ENCODE data around the gene PCSK2. TPM values are rescaled to one million over a fixed set of nuclear protein-coding genes. Genes with fewer than 3 reads are reported as not detected.

The PCSK2 gene
- total and polyA plus RNA-seq, 4 donors, result 0.51 to 9.8 (median 1.5) TPM

DNA sequence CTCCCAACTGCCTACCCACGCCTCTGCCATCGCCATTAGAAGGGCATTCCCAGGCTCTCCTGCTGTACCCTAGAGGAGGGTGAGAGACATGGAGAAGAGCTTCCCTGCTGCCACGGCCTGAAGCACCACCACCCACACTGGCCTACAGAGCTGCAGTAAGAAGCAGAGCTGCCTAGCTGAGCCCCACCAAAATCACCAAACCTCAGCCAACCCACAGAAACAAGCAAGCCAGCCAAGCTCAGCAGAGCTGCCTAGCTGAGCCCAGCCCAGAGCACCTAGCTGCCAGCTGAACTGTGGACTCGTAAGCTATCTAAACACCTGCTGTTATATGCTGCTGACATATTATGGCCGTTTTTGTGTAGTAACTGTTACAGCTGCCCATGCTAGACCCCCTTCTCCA lies 149.2 kb downstream of the PCSK2 start:
- TF ChIP-seq CTCF (IDR thresholded peaks at IDR 0.05; ENCODE audit: control extremely low read depth, extremely low read depth), result no peak
- 88 to 94% methylated on average over 5 of the region's 5 CpGs for WGBS, 2 donors
- ATAC-seq (ENCODE audit: insufficient read depth, low FRiP score), result no peak

GRCh38 chr20:17377231-17377630 lies 150.4 kb downstream of the PCSK2 start:
- no peak for TF ChIP-seq CTCF (IDR thresholded peaks at IDR 0.05; ENCODE audit: control extremely low read depth, extremely low read depth)
- H3K9ac ChIP-seq (ENCODE audit: insufficient read depth in 1 of 2, low read length in 2 of 2), result no peak overlapping the region
- peaks cover 0 to 2% (median 0%) of the 10 kb centered on the region in 3 donors for H3K27me3 ChIP-seq (ENCODE audit: control insufficient read depth in 3 of 3, insufficient read depth in 3 of 3, low read length in 2 of 3)
- no peak overlapping the region for H3K4me3 ChIP-seq
- WGBS, 2 donors, result 83 to 87% methylated on average over 3 of the region's 3 CpGs
- ATAC-seq (ENCODE audit: insufficient read depth, low FRiP score) (no peak), DNase-seq (no peak)
- no peaks in the 10 kb centered on the region for H3K9me3 ChIP-seq (ENCODE audit: control insufficient read depth in 4 of 4, insufficient read depth in 3 of 4, low read length in 3 of 4)
- H3K36me3 ChIP-seq (ENCODE audit: control insufficient read depth in 4 of 4, insufficient read depth in 4 of 4, low read length in 4 of 4), result no peaks in the 10 kb centered on the region
- H3K4me1 ChIP-seq (ENCODE audit: control insufficient read depth in 5 of 5, insufficient read depth in 5 of 5, low read length in 5 of 5), result no peaks in the 10 kb centered on the region
- no peak overlapping the region for H3K27ac ChIP-seq (ENCODE audit: low read depth in 1 of 2, low read length in 1 of 2)

More for the DNA sequence above, 149.2 kb downstream of the PCSK2 start:
- no peak for DNase-seq
- Histone ChIP-seq H3K4me3 (no peak overlapping the region), H3K27ac (ENCODE audit: low read depth in 1 of 2, low read length in 1 of 2) (no peak overlapping the region), H3K9ac (ENCODE audit: insufficient read depth in 1 of 2, low read length in 2 of 2) (no peak overlapping the region), H3K9me3 (ENCODE audit: control insufficient read depth in 4 of 4, insufficient read depth in 3 of 4, low read length in 3 of 4) (peaks cover 0 to 1% (median 0%) of the 10 kb centered on the region in 4 donors), H3K4me1 (ENCODE audit: control insufficient read depth in 5 of 5, insufficient read depth in 5 of 5, low read length in 5 of 5) (no peaks in the 10 kb centered on the region), H3K27me3 (ENCODE audit: control insufficient read depth in 3 of 3, insufficient read depth in 3 of 3, low read length in 2 of 3) (peaks cover 0 to 2% (median 0%) of the 10 kb centered on the region in 3 donors), H3K36me3 (ENCODE audit: control insufficient read depth in 4 of 4, insufficient read depth in 4 of 4, low read length in 4 of 4) (no peaks in the 10 kb centered on the region)

DNA sequence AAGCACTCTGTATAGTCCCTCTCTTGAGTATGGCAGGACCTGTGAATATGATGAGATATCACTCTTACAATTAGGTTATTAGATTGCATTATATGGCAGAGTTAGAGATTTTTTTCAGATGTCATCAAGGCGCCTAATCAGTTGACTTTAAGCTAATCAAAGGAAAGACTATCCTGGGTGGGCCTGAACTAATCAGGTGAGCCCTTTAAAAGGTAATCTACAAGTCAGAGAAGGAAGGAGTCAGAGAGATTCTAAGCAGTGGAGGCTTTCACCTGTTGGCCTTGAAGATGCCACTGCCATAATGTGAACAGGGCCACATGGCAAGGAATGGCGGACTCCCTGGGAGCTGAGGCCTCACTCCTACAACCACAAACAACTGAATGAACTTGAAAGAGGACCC lies 152.8 kb downstream of the PCSK2 start:
- Histone ChIP-seq H3K4me3 (no peak overlapping the region), H3K9ac (ENCODE audit: insufficient read depth in 1 of 2, low read length in 2 of 2) (no peak overlapping the region), H3K36me3 (ENCODE audit: control insufficient read depth in 4 of 4, insufficient read depth in 4 of 4, low read length in 4 of 4) (no peaks in the 10 kb centered on the region), H3K27me3 (ENCODE audit: control insufficient read depth in 3 of 3, insufficient read depth in 3 of 3, low read length in 2 of 3) (no peaks in the 10 kb centered on the region), H3K27ac (ENCODE audit: low read depth in 1 of 2, low read length in 1 of 2) (no peak overlapping the region), H3K4me1 (ENCODE audit: control insufficient read depth in 5 of 5, insufficient read depth in 5 of 5, low read length in 5 of 5) (no peaks in the 10 kb centered on the region), H3K9me3 (ENCODE audit: control insufficient read depth in 4 of 4, insufficient read depth in 3 of 4, low read length in 3 of 4) (no peaks in the 10 kb centered on the region)
- DNase-seq (no peak), ATAC-seq (ENCODE audit: insufficient read depth, low FRiP score) (no peak)
- no peak for TF ChIP-seq CTCF (IDR thresholded peaks at IDR 0.05; ENCODE audit: control extremely low read depth, extremely low read depth)
- 91 to 93% methylated on average over 2 of the region's 2 CpGs for WGBS, 2 donors

GRCh38 chr20:17380801-17381200 lies 154.0 kb downstream of the PCSK2 start:
- Histone ChIP-seq H3K9ac (ENCODE audit: insufficient read depth in 1 of 2, low read length in 2 of 2) (no peak overlapping the region), H3K36me3 (ENCODE audit: control insufficient read depth in 4 of 4, insufficient read depth in 4 of 4, low read length in 4 of 4) (no peaks in the 10 kb centered on the region), H3K9me3 (ENCODE audit: control insufficient read depth in 4 of 4, insufficient read depth in 3 of 4, low read length in 3 of 4) (no peaks in the 10 kb centered on the region), H3K4me1 (ENCODE audit: control insufficient read depth in 5 of 5, insufficient read depth in 5 of 5, low read length in 5 of 5) (no peaks in the 10 kb centered on the region), H3K27ac (ENCODE audit: low read depth in 1 of 2, low read length in 1 of 2) (no peak overlapping the region), H3K27me3 (ENCODE audit: control insufficient read depth in 3 of 3, insufficient read depth in 3 of 3, low read length in 2 of 3) (peaks cover 0 to under 1% (median 0%) of the 10 kb centered on the region in 3 donors), H3K4me3 (no peak overlapping the region)
- no peak for DNase-seq
- no peak for TF ChIP-seq CTCF (IDR thresholded peaks at IDR 0.05; ENCODE audit: control extremely low read depth, extremely low read depth)
- WGBS, 2 donors, result 62 to 84% methylated on average over 4 of the region's 4 CpGs
- ATAC-seq (ENCODE audit: insufficient read depth, low FRiP score), result no peak

Data from lung (tissue), 12 donors.